GM12878 (cell line): ENCODE results near the gene CNKSR3. TPM values are rescaled to one million over a fixed set of nuclear protein-coding genes. Genes with fewer than 3 reads are reported as not detected.

Source experiments
- ATAC-seq: fragments of 200-7000 bp; cut with Tn5 transposase; 3 replicates; pipeline ENCODE4 v1.9.1; 2020; ENCODE audit warnings: mild to moderate bottlenecking, moderate library complexity
- BruUV-seq: library from RNA; stranded (reverse); fragments of 400-500 nt; replicated peaks from 2 replicates; lab custom pipeline; 2021; lab: Mats Ljungman, UMichigan
- CTCF ChIA-PET: fragments of 300-600 bp; sonication (Branson Sonifier 250); formaldehyde crosslinking; extraction: SDS; loops from one replicate; lab custom pipeline; 2021; ENCODE audit warnings: inconsistent platforms; lab: Yijun Ruan, JAX
- POLR2A ChIA-PET: fragments of 350-600 bp; formaldehyde crosslinking; extraction: SDS; loops from one replicate; lab custom pipeline; 2021; ENCODE audit warnings: inconsistent platforms; lab: Charles Lee
- RAD21 ChIA-PET: fragments of 300-600 bp; sonication (Branson Sonifier 250); formaldehyde crosslinking; loops from one replicate; lab custom pipeline; 2023; ENCODE audit warnings: antibody characterized with exemption; ENCODE audit not compliant: unreplicated experiment; lab: Charles Lee
- SMC1A ChIA-PET: fragments of 300-600 bp; sonication (Branson Sonifier 250); formaldehyde crosslinking; loops from one replicate; lab custom pipeline; 2023; ENCODE audit not compliant: unreplicated experiment, uncharacterized antibody; lab: Charles Lee
- DNase-seq: peaks from one replicate; pipeline ENCODE4 v3.0.0-alpha.2; 2011; ENCODE audit warnings: low read depth, low spot score
- FAIRE-seq: peaks from 3 replicates; lab custom pipeline; 2011; peaks lifted over from hg19 to GRCh38; lab: Jason Lieb, UNC
- H2AFZ ChIP-seq: 2 replicates; pipeline ENCODE4 v1.6.0; 2011; ENCODE audit warnings: low read depth, low read length, control low read depth; ENCODE audit not compliant: control insufficient read depth
- H3K27ac ChIP-seq: 2 replicates; pipeline ENCODE4 v1.5.1; 2011; ENCODE audit warnings: control low read depth; ENCODE audit not compliant: control insufficient read depth, insufficient read depth
- H3K27me3 ChIP-seq, 2 experiments: replicated peaks in 1 of 2; 2 replicates each; pipeline versions ENCODE4 v1.6.0 to v1.6.1; 2011; ENCODE audit warnings: low read length in 1 of 2; ENCODE audit not compliant: control insufficient read depth in 2 of 2, insufficient read depth in 2 of 2
- H3K36me3 ChIP-seq, 2 experiments: 2 replicates each; pipeline ENCODE4 v1.5.1; 2011; ENCODE audit warnings: low read length in 1 of 2; ENCODE audit not compliant: control insufficient read depth in 2 of 2, insufficient read depth in 2 of 2
- H3K4me1 ChIP-seq: 2 replicates; pipeline ENCODE4 v1.6.1; 2011; ENCODE audit warnings: mild to moderate bottlenecking, low read length, moderate library complexity, mixed read lengths; ENCODE audit not compliant: control insufficient read depth, insufficient read depth
- H3K4me2 ChIP-seq: 2 replicates; pipeline ENCODE4 v1.6.0; 2011; ENCODE audit warnings: control low read depth; ENCODE audit not compliant: control insufficient read depth, insufficient read depth
- H3K4me3 ChIP-seq: fragments of 200-600 bp; sonication (generic); 2 replicates; pipeline ENCODE4 v1.5.1; 2016
- H3K79me2 ChIP-seq: 2 replicates; pipeline ENCODE4 v1.6.0; 2011; ENCODE audit warnings: low read length; ENCODE audit not compliant: control insufficient read depth, insufficient read depth
- H3K9ac ChIP-seq: 2 replicates; pipeline ENCODE4 v1.8.0; 2011; ENCODE audit warnings: low read length, control low read depth, mixed read lengths; ENCODE audit not compliant: control insufficient read depth, insufficient read depth
- H3K9me3 ChIP-seq: replicated peaks from 3 replicates; pipeline ENCODE4 v1.5.1; 2011; ENCODE audit warnings: mild to moderate bottlenecking, low read length; ENCODE audit not compliant: control insufficient read depth, insufficient read depth
- H4K20me1 ChIP-seq: 2 replicates; pipeline ENCODE4 v1.6.0; 2011; ENCODE audit not compliant: control insufficient read depth, insufficient read depth
- CEBPB ChIP-seq, 2 experiments: fragments of 150-350 bp in 1 of 2; IDR thresholded peaks; 2 replicates each; pipeline ENCODE4 v1.6.1; 2012 to 2014; ENCODE audit warnings: low read depth in 2 of 2, low read length in 2 of 2, borderline replicate concordance in 1 of 2, inconsistent platforms in 1 of 2
- CREB1 ChIP-seq: IDR thresholded peaks from 2 replicates; pipeline ENCODE4 v1.6.1; 2012; ENCODE audit warnings: low read depth, mild to moderate bottlenecking, inconsistent platforms
- EGR1 ChIP-seq, 2 experiments: IDR thresholded peaks; 1 replicate in 1 of 2; 2 replicates in 1 of 2; pipeline ENCODE4 v1.6.1; 2011 to 2012; ENCODE audit warnings: low read depth in 2 of 2, low read length in 2 of 2, borderline replicate concordance in 1 of 2, mild to moderate bottlenecking in 1 of 2, moderate library complexity in 1 of 2
- JUND ChIP-seq: IDR thresholded peaks from 2 replicates; pipeline ENCODE4 v1.6.1; 2012; ENCODE audit warnings: low read depth, mild to moderate bottlenecking, low read length, improper control_type of control experiment, moderate library complexity
- KDM1A ChIP-seq: fragments of 200-600 bp; sonication (generic); IDR thresholded peaks from 2 replicates; pipeline ENCODE4 v1.6.1; 2016; ENCODE audit warnings: borderline replicate concordance
- MEF2A ChIP-seq: IDR thresholded peaks from 2 replicates; pipeline ENCODE4 v1.6.1; 2011; ENCODE audit warnings: low read depth, mild to moderate bottlenecking, low read length, moderate library complexity; ENCODE audit not compliant: insufficient read depth
- MTA3 ChIP-seq: IDR thresholded peaks from 2 replicates; pipeline ENCODE4 v1.6.1; 2012; ENCODE audit warnings: low read length, inconsistent platforms, borderline replicate concordance
- POLR2AphosphoS2 ChIP-seq: IDR thresholded peaks from 2 replicates; pipeline ENCODE4 v1.6.1; 2011; ENCODE audit warnings: low read depth, mild to moderate bottlenecking, low read length, improper control_type of control experiment, moderate library complexity
- POU2F2 ChIP-seq: IDR thresholded peaks from 3 replicates; pipeline ENCODE4 v1.6.1; 2011; ENCODE audit warnings: low read depth, mild to moderate bottlenecking, low read length, borderline replicate concordance
- RAD21 ChIP-seq: IDR thresholded peaks from 2 replicates; pipeline ENCODE4 v1.6.1; 2011; ENCODE audit warnings: mild to moderate bottlenecking, low read depth, low read length, moderate library complexity; ENCODE audit not compliant: insufficient read depth
- SMAD1 ChIP-seq: fragments of 450-650 bp; IDR thresholded peaks from 2 replicates; pipeline ENCODE4 v1.6.1; 2018; ENCODE audit warnings: mild to moderate bottlenecking, low read depth; ENCODE audit not compliant: partially characterized antibody
- SPI1 ChIP-seq: IDR thresholded peaks from 2 replicates; pipeline ENCODE4 v1.6.1; 2011; ENCODE audit warnings: low read depth, mild to moderate bottlenecking, low read length, moderate library complexity, borderline replicate concordance; ENCODE audit not compliant: insufficient read depth
- ZNF384 ChIP-seq: IDR thresholded peaks from 2 replicates; pipeline ENCODE4 v1.6.1; 2012; ENCODE audit warnings: low read depth, mild to moderate bottlenecking, low read length, improper control_type of control experiment, borderline replicate concordance
- WGBS: methylation state at CpG from one replicate; pipeline ENCODE4 v1.1.6; 2016; ENCODE audit warnings: low lambda C conversion rate; ENCODE audit not compliant: insufficient replicate concordance, insufficient coverage; ENCODE audit errors: missing lambda C conversion rate; 5-methylcytosine and 5-hydroxymethylcytosine counted together
- in situ Hi-C: fragments of 300-500 bp; cut with MboI; formaldehyde crosslinking; loops from 9 replicates; pipeline ENCODE4 v1.14.3; 2018; ENCODE audit warnings: mixed read lengths
- intact Hi-C: fragments of 100-400 bp; cut with micrococcal nuclease; formaldehyde crosslinking; loops from one replicate; pipeline ENCODE4 v1.14.2; 2022; ENCODE audit not compliant: unreplicated experiment
- polyA plus RNA-seq, 11 experiments: library from polyadenylated mRNA; depleted of rRNA in 4 of 11; unstranded in 6 of 11; stranded (reverse) in 5 of 11; fragments of >200 nt; fragmentation: Nextera tagmentation in 4 of 11; fragmentation: Illumina TruSeq in 1 of 11; extraction: Ambion mirVana in 4 of 11; extraction: Trizol in 1 of 11; gene quantifications; 1 replicate in 1 of 11; 2 replicates in 10 of 11; pipeline versions ENCODE4 v1.2.1 to v1.2.3, GENCODE V29; 2011 to 2016; ENCODE audit warnings: inconsistent platforms in 2 of 11, missing spikeins in 2 of 11, low read depth in 1 of 11
- total RNA-seq, 4 experiments: library from RNA; depleted of rRNA in 3 of 4; stranded (reverse); fragments of >200 nt in 3 of 4; fragmentation: Illumina TruSeq in 1 of 4; extraction: Trizol in 1 of 4; gene quantifications; 2 replicates each; pipeline versions ENCODE4 v1.2.1 to v1.2.3, GENCODE V29; 2013 to 2021
- TF ChIP-seq, protein P1 (sequence below): fragments of 450-650 bp; IDR thresholded peaks from 2 replicates; pipeline ENCODE4 v1.6.1; 2014; ENCODE audit warnings: mild to moderate bottlenecking
- TF ChIP-seq, protein P2 (sequence below): fragments of 450-650 bp; IDR thresholded peaks from 2 replicates; pipeline ENCODE4 v1.6.1; 2017; ENCODE audit warnings: mild to moderate bottlenecking
- TF ChIP-seq, protein P3 (sequence below), 3 experiments: IDR thresholded peaks in 2 of 3; conservative IDR thresholded peaks in 1 of 3; 2 replicates each; pipeline ENCODE4 v1.5.1; 2011; ENCODE audit warnings: low read depth in 3 of 3, low read length in 3 of 3, mild to moderate bottlenecking in 3 of 3, control low read depth in 2 of 3, moderate library complexity in 2 of 3, inconsistent platforms in 1 of 3, mixed read lengths in 1 of 3; ENCODE audit not compliant: control insufficient read depth in 2 of 3, insufficient read depth in 1 of 3; ENCODE audit errors: extremely low read depth in 1 of 3

The CNKSR3 gene
- total and polyA plus RNA-seq, 10 of the 15 experiments (the other 5 are each of a cell fraction or from before 2014, with no cell fraction given): under 0.01 to 0.48 (median 0.12) TPM; not detected in 2

DNA sequence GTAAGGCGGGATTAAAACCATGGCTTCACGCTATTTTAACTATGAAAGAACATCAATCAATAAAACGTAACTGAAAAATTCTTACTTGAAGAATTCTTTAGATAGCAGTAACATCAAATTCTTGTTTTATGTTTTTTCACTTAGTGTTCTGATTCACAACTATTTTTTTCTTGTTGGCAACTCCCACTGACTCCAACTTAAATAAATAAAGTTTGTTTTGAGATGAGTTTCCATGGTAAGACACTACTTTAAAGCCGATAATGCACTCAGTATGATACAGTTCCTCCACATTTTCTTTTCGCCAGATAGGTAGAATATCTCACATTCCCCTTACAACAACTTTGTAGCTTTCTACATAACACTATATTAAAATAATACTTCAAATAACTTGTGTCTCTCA lies 33.1 kb upstream of the CNKSR3 start:
- no peak for DNase-seq
- FAIRE-seq: no peak
- Histone ChIP-seq H3K27ac (no peak overlapping the region), H3K9me3 (no peaks in the 10 kb centered on the region), H3K4me1 (no peaks in the 10 kb centered on the region), H3K36me3 (no peaks in the 10 kb centered on the region), H3K4me3 (no peak overlapping the region), H4K20me1 (no peaks in the 10 kb centered on the region), H3K9ac (no peak overlapping the region), H3K79me2 (no peaks in the 10 kb centered on the region), H2AFZ (no peak overlapping the region), H3K27me3 (no peaks in the 10 kb centered on the region; a peak in 1 of 4 replicates), H3K4me2 (no peak overlapping the region)
- no TSS peak for BruUV-seq
- ChIA-PET POLR2A (no interaction called here), RAD21 (no interaction called here), SMC1A (no interaction called here), CTCF (interaction anchor here (0.6 kb wide), 1 partner anchor 41 kb away, joined by 4 read pairs; no protein-coding TSS in a partner anchor)
- in situ Hi-C loops (no loop called here), intact Hi-C loops (no loop called here)
- TF ChIP-seq CEBPB (IDR thresholded peaks at IDR 0.05; ENCODE audit: borderline replicate concordance in 1 of 2, low read depth in 2 of 2, low read length in 2 of 2) (no peak), KDM1A (no peak), RAD21 (no peak), CREB1 (no peak), SMAD1 (no peak), MEF2A (no peak), ZNF384 (no peak), EGR1 (IDR thresholded peaks at IDR 0.05; ENCODE audit: borderline replicate concordance in 1 of 2, low read depth in 2 of 2, low read length in 2 of 2) (no peak), SPI1 (no peak), POLR2AphosphoS2 (no peak), MTA3 (no peak), JUND (no peak), POU2F2 (no peak)
- TF ChIP-seq, protein P1, sequence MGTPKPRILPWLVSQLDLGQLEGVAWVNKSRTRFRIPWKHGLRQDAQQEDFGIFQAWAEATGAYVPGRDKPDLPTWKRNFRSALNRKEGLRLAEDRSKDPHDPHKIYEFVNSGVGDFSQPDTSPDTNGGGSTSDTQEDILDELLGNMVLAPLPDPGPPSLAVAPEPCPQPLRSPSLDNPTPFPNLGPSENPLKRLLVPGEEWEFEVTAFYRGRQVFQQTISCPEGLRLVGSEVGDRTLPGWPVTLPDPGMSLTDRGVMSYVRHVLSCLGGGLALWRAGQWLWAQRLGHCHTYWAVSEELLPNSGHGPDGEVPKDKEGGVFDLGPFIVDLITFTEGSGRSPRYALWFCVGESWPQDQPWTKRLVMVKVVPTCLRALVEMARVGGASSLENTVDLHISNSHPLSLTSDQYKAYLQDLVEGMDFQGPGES: no peak
- TF ChIP-seq, protein P2, sequence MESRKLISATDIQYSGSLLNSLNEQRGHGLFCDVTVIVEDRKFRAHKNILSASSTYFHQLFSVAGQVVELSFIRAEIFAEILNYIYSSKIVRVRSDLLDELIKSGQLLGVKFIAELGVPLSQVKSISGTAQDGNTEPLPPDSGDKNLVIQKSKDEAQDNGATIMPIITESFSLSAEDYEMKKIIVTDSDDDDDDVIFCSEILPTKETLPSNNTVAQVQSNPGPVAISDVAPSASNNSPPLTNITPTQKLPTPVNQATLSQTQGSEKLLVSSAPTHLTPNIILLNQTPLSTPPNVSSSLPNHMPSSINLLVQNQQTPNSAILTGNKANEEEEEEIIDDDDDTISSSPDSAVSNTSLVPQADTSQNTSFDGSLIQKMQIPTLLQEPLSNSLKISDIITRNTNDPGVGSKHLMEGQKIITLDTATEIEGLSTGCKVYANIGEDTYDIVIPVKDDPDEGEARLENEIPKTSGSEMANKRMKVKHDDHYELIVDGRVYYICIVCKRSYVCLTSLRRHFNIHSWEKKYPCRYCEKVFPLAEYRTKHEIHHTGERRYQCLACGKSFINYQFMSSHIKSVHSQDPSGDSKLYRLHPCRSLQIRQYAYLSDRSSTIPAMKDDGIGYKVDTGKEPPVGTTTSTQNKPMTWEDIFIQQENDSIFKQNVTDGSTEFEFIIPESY: no peak
- TF ChIP-seq, protein P3, sequence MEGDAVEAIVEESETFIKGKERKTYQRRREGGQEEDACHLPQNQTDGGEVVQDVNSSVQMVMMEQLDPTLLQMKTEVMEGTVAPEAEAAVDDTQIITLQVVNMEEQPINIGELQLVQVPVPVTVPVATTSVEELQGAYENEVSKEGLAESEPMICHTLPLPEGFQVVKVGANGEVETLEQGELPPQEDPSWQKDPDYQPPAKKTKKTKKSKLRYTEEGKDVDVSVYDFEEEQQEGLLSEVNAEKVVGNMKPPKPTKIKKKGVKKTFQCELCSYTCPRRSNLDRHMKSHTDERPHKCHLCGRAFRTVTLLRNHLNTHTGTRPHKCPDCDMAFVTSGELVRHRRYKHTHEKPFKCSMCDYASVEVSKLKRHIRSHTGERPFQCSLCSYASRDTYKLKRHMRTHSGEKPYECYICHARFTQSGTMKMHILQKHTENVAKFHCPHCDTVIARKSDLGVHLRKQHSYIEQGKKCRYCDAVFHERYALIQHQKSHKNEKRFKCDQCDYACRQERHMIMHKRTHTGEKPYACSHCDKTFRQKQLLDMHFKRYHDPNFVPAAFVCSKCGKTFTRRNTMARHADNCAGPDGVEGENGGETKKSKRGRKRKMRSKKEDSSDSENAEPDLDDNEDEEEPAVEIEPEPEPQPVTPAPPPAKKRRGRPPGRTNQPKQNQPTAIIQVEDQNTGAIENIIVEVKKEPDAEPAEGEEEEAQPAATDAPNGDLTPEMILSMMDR (IDR thresholded peaks at IDR 0.05 in 2 of 3, conservative IDR thresholded peaks at IDR 0.05 in 1 of 3; ENCODE audit: control insufficient read depth in 2 of 3, extremely low read depth in 1 of 3, insufficient read depth in 1 of 3, low read depth in 3 of 3, low read length in 3 of 3): no peak
- ATAC-seq: no peak
- 56% methylated on average over 5 of the region's 5 CpGs for WGBS
